HG03196 (cell line): Measurements from ENCODE around the gene MCC.
A peak's percentile ranks its signal among the peaks of the same experiment; 100 is the strongest.
"Not testable (repeated sequence)": the region's sequence is repeated elsewhere in the genome, so short reads cannot be mapped to it uniquely, and the experiment has no call there.

Source experiments
- ATAC-seq: cut with Tn5 transposase; IDR thresholded peaks from one replicate; pipeline ENCODE4 v1.9.1; 2021; ENCODE audit not compliant: unreplicated experiment

MCC gene

DNA sequence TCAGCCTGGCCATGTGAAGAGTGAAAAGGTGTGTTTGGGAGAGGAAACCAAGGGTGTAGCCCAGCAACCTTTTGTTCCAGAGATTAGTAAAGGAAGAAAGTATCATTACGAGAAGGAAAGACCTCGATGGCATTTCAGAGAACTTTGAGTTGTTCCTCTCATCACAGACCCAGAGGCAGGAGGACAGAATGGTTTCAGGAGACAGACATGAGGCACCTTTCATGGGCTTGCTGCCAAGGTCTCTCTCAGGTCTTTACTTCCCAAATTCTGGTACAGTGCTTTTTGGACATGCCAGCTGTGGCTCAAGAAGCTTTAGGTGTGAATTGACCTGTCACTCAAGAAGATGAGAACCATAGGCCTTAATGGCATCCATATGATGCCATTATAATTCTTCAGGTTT lies 2.8 kb upstream of the MCC start:
- ATAC-seq: no peak

DNA sequence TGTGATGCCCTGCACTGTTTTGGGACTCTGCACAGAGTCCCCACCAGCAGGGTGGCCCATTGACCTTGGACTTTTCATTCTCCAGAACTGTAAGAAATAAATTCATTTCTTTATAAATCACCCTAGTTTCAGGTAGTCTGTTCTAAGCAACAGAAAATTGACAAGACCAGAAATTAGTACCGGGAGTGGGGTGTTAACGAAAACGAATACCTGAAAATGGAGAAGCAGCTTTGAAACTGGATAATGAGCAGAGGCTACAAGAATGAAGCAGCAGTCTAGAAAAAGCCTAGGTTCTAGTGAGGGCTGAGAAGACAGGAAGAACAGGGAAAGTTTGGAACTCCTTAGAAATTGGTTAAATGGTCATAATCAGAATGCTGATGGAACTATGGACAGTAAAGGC lies 2.1 kb upstream of the MCC start:
- ATAC-seq: no peak

DNA sequence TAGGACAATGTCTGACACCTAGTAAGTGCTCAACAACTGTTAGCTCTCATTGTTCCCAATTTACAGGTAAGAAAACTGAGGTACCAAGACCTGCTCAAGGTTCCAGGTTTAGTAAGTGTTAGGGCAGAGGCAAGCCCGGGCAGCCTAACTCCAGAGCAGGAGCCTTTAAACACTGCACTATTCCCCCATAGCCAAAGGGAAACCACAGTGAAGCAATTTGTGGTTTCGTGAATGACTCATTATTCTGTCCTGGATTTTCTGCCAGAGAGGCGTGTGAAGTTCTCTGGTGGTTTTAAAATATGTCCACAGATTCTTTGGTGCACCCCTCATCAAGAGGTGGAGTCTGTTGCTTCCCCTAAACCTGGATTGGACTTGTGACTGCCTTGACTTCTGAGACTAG lies 1.0 kb upstream of the MCC start:
- ATAC-seq: peak; percentile 70

DNA sequence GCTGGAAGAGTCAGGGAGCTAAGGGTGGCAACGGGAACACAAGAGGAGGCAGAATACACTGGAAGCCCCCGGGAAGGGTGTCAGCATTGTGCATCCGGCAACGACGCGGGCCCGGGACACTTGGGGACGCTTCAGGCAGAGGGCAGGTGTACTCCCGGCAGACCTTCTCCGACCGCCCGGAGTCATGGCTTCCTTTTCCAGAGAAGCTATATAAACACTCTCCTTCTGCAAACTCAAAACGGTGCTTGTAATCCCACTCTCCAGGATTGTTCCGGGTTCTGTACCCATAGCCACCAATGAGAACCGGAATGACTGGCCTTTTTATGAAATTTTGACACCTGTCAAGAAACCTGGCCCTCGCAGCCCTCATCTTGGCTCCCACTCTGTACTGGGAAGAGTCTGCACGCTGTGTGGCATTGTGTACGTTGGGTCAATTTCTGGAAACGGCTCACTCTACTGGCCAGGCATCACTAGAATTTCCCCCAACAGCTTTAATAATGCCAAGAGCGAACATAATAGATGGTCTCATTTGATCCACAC lies 462 bp upstream of the MCC start:
- no peak for ATAC-seq

DNA sequence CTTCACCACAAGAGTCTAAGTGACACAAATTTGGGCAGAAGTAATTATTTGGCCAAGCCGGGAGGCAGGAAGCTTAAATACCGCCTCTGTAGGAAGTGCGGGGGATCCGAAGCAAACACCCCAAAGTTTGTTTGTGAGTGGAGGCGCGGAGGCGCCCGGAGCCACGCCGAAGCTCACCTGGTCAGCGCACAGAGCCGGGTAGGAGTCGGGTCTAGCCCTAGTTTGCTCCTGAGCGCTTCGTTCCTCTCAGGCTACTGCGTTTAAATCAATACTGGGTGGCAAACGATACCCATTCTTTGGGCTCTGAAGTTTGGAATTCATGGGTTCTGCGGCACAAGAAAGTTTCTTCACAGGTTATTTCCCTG lies 855 bp downstream of the MCC start:
- ATAC-seq: no peak

DNA sequence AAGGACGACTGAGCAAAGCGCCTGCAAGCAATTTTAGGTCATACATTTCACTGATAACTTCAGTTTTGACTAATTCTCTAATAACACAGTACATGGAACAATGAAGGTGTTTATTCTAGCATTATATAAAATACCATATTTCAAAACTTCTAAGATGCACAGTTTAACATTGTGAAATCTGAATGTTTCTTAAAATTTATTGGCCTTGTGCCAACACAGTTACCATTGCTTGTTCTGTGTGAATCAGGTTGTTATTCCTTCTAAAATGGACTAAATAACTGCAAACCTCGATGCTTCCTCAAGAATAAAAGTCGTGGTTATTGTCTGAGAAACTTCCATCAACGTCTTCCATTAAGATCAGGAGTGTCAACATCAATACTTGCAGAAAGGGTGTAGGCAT lies 8.0 kb downstream of the MCC start:
- ATAC-seq: no peak

DNA sequence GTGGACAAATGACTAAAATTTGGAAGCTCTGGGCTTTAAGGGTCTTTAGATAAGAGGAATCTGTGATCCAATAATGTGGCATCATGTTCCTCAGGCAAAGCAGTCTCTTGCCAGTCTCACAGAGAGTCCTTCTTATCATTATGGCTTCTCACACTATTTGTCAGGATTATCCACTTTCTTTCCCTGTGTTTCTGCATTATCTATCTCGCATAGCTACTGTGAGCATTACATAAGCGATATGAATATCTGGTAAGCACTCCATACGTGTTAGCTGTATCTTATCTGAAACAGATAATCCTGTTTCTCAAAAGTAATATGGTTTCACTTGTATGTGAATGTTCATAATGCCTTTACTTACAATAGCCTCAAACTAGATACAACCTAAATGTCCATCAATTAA lies 9.6 kb downstream of the MCC start:
- ATAC-seq: no peak

DNA sequence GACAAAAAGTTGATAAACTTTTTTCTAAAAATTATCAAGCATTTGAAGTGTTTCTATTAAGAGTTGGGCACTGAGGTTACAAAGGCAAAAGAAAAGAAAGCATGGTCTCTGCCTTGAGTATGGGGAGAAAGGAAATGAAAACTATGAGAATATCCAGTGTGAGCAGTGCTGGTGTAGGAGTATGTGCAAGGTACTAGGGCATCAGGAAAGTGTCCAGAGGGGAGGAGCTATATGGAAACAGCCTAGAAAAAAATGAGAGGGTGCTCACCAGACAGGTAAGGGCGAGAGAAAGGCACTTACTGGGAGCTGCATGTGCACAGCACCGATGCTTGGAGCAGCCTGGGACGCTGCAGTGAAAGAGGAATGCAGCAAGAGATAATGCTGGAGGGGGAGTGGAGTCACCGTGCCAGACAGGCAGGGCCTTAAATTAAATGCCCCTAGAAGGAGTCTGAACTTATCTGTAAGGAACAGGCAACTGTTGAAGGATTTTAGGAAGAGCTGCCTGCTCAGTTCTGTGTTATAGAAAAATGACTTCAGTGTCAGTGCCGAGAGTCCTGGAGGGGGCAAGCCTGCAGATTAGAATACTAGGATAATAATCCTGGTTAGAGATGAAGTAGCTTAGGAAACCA lies 14.0 kb downstream of the MCC start:
- ATAC-seq: no peak

DNA sequence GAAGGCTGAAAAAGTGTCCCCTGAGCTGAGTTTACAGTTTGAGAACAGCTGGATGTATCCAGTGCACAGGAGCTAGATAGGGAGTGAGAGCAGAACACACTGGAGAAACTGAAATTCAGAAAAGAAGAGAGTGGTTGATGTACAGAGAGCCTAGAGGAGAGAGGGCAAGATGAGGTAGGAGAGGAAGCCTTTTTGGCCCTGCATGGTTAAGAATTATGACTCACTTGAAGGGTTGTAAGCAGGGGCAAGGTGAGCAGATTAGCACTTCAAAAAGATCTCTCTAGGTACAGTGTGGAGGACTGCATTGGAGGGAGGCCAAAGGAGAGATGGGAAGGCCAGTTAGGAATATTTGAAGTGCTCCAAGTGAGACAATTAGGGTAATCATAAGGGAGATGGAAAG lies 25.2 kb downstream of the MCC start:
- ATAC-seq: no peak

DNA sequence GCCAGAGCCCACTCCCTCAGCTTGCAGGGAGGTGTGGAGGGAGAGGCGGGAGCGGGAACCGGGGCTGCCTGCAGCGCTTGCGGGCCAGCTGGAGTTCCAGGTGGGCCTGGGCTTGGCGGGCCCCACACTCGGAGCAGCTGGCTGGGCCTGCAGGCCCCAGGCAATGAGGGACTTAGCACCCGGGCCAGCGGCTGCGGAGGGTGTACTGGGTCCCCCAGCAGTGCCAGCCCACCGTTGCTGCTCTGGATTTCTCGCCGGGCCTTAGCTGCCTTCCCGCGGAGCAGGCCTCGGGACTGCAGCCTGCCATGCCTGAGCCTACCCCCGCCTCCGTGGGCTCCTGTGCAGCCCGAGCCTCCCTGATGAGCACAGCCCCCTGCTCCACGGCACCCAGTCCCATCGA lies 31.1 kb downstream of the MCC start:
- ATAC-seq: not testable (repeated sequence)

DNA sequence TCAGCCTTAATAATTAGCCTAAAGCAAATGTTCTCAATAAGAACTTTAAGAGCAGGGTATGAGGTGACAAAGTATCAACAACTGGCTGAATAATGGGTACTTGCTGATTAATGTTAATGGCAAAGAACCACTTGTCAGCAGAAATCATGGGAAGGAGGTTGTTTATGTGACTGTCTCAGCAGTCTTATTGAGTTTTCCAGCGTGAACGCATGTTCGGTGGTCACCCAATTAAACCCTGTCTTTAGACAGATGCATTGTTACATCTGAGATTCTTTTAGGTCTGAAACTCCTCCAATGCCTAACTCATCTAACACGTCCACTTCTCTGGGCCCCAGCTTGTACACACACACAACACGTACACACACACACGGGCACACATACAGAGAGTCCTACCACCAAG lies 35.3 kb downstream of the MCC start:
- ATAC-seq: no peak

DNA sequence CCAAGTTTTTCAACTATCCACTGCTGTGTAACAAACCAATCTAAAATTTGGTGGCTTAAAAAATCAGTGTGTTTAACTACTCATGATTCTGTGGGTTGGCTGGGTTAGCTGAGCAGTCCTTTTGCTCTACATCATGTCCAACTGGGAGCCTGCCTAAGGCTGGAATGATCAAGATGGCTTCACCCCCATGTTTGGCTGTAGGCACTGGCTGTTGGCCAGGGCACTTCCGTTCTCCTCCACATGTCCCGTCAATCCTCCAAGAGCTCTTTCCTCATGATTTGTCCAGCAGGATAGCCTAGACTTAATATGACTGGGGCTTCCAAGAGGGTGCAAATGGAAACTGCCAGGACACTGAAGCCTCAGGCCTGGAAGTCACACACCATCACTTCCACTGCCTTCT lies 36.5 kb downstream of the MCC start:
- ATAC-seq: no peak

DNA sequence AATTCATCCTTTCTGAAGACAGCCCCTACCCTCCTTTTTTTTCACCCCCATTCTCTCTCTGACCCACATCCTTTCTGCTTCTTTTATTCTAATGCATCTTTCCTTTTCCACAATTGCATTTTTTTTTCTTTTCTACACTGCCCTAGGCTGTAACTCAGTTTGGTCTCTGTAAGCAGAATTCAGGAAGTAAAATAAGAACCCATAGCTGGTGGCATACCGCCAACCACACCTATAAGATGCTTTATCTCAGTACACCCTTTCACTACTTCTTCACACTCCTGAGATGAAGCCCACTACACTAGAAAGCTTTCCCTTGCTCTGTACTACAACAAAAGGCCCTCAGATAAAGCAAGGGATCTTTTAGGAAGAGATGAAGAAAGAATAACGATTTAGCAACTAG lies 37.3 kb downstream of the MCC start:
- ATAC-seq: no peak

DNA sequence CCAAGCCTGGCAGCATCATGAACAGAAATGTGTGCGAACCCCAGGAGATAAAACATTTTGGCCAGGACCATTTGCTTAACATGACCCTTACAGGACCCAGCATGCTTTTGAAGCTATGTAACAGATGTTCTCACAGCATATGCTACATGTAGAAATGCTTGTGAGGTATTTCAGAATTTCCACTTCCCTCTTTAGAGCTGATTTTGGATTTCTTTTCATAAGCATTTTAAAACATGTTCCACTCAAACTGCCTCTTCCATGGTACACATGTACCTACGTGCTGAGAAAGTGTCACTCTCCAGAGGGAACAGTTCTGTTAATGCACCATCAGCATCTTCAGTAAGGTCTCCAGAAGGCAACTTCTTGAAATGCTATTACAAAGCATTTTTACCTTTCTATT lies 37.8 kb downstream of the MCC start:
- ATAC-seq: no peak

DNA sequence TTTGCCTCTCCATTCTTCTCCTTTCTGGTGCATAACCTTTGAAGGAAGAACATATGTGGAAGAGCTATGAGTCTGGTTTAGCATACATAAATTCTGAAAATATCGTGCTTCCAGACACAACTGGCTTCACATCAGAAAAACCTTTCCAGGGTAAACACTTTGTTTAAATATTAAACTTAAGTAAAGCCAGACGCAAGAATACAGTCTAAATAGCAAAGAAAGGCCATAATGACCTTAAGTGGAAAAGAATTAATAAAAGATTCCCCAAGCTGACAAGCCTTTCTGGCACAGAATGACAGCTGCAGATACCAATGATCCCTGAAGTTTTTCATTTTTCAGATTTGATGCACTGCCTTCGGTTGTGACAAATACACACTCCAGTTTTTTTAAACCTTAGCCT lies 40.0 kb downstream of the MCC start:
- ATAC-seq: no peak

DNA sequence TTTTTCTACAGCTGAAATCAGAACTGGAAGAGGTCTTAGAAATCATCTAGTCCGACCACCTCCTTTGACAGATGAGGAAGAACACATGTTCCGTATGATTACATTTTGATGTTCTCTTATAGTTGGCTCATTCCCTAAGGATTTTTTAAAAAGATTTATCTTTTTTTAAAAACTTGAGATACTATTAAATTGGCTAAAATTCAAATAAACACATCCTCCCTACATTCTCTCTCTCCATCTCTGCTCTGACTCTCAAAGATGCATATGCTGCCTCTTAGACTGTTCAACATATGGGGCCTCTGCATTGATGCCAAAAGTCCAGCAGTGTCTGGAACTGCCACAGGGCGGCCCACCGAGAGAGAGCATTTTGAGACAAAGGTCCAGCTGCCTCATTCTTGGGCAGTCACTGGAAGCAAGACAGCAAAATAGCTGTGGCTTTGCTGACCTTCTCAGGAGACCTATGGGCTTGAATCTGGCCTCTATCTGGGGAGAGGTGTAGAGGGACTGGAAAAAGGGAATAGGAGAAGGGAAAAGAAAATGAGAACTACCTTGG lies 40.7 kb downstream of the MCC start:
- ATAC-seq: no peak

DNA sequence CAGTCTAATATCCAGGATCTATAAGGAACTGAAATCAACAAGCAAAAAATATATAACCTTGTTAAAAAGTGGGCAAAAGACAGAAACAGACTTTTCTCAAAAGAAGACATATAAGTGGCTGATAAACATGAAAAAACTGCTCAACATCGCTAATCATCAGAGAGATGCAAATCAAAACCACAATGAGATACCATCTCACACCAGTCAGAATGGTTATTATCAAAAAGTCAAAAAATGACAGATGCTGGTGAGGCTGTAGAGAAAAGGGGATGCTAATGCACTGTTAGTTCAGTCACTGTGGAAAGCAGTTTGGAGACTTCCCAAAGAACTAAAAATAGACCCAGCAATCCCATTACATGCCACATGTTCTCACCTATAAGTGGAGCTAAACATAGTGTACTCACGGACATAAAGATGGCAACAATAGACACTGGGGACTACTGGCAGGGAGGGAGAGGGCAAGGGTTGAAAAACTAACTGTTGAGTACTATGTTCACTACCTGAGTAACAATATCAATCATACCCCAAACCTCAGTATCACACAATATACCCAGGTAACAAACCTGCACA lies 41.8 kb downstream of the MCC start:
- ATAC-seq: no peak

DNA sequence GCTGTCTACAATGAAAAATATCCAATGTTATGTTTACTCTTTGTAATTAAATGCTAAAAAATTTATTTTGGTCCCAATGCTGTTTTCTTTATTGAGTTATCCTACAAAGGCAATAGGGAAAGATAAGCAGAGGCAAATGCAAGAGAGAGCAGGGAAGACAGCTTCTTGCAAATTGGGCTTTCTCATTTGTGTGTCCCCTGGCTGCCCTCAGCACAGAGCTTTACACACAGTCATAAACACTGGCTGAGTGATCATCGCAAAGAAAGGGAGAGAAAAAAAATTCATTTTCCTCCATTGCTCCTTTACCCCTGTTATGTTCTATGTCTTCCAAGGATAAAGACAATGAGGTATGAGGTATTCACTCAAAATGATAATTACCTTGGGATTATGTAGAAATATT lies 51.1 kb downstream of the MCC start:
- ATAC-seq: no peak

DNA sequence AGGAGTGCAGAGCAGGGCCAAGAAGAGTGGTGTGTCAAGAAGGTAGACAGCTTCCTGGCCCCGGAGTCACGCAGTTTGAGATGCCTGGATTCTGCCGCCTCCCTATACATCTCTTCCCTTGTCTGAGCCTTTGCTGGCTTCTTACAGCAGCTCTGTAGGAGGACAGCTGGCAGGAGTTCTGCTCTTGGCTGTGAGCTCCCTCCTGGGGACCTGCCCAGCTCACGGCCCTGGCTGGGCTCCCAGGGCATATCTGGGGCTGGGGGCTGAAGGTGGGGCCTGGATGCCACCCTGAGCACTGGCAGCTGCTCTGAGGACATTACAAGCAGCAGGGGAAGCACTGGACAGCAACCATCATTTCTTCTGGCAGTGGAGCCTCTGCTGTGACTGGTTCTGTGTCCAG lies 52.7 kb downstream of the MCC start:
- no peak for ATAC-seq

DNA sequence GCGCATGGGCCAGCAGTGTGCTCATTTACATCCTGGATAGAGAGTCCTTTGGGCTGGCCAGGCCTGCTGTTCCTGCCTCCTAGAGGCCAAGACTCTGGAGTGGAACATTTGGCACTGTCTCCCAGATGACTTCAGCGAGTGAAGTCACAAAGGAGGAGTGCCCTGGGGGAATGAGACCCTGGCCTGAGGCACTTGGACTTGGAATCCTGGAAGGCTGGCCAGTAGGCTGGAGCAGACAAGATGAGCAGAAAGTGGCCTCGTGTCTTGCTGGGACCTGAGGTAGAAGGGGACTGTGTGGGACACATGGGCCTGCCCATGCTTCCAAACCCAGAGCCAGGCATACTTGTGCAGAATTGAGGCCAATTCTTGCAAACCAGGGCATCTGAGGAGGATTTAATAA lies 53.4 kb downstream of the MCC start, which contains the start of gene TSSK1B:
Gene TSSK1B, minus strand, starts transcription at position 101 of the 400 bp plus-strand sequence. CDS start 150 bp downstream, outside the sequence.
- ATAC-seq: no peak

DNA sequence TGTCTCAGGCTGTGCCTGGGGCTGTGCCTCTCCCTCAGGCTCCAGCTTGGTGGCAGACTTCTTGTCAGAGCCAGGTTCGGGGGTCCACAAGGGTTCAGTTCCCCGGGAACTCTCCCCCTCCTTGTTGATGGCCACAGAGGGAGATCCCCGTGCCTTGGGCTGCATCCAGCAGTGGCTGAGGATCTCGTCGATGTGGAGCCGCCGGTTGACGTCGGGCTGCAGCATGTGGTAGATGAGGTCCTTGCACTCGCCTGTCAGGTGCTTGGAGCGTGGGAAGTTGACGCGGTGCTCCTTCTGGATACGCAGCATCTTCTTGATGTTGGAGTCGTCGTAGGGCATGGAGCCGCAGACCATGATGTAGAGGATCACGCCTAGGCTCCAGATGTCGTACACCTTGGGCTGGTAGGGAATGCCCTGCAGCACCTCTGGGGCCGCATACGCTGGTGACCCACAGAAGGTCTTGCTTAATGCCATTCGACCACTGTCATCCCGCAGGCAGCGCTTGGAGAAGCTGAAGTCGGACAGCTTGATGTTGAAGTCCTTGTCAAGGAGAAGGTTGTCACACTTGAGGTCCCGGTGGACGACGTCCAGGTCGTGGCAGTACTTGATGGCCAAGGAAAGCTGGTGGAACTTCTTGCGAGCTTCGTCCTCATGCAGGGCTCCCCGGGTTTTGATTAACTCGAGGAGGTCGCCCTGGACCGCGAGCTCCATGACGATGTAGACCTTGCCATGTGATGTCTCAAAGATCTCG lies 54.2 kb downstream of the MCC start:
- ATAC-seq: no peak

DNA sequence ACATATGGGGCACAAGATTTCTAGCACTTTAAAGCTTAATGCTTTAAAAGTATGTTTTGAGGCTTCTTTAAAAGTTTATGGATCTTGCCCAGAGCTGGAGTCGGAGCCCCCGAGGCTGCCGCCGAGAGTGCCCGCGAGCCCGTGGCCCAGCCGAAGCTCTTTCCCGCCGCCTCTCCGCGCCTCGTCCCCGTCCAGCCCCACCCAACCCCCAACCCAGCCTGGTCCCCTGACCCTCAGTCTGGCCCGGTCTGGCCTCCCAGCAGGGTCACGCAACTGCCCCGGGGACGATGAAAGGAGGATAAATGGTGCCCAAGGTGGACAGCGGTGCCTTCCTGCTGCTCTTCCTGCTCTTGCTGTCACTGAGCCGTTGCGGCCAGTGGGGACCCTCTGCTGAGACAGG lies 55.2 kb downstream of the MCC start:
- no peak for ATAC-seq
